SK-N-SH (cell line): ENCODE measurements around the gene TMEM131. TPM values are rescaled to one million over a fixed set of nuclear protein-coding genes. Genes with fewer than 3 reads are reported as not detected.

Experiments
- CTCF ChIA-PET: fragments of 300-600, 350-600 bp; formaldehyde crosslinking; extraction: SDS; loops from one replicate; lab custom pipeline; 2021; lab: Yijun Ruan, JAX
- POLR2A ChIA-PET: fragments of 350-600 bp; sonication (Branson Sonifier 250); formaldehyde crosslinking; extraction: SDS; loops from one replicate; lab custom pipeline; 2020; ENCODE audit warnings: antibody characterized with exemption, inconsistent platforms; lab: Yijun Ruan, JAX
- DNase-seq: peaks from one replicate; pipeline ENCODE4 v3.0.0; 2012
- H2AFZ ChIP-seq: fragments of 200-600 bp; sonication (generic); 2 replicates; pipeline ENCODE4 v1.8.1; 2016; ENCODE audit warnings: antibody characterized with exemption, mild to moderate bottlenecking, low read depth
- H3F3A ChIP-seq: fragments of 200-600 bp; sonication (generic); replicated peaks from 2 replicates; pipeline ENCODE3; 2016; ENCODE audit warnings: antibody characterized with exemption, mild to moderate bottlenecking; ENCODE audit not compliant: insufficient read depth
- H3K27ac ChIP-seq, 2 experiments: fragments of 200-500 bp in 1 of 2; fragments of 200-600 bp in 1 of 2; sonication (Bioruptor generic) in 1 of 2; sonication (generic), shearing (Covaris generic) in 1 of 2; 2 replicates each; pipeline versions ENCODE4 v1.5.1 to v1.6.1; 2014 to 2016; ENCODE audit warnings: low read depth in 2 of 2, inconsistent platforms in 1 of 2, low read length in 1 of 2, mild to moderate bottlenecking in 1 of 2, mixed read lengths in 1 of 2
- H3K27me3 ChIP-seq: fragments of 200-600 bp; sonication (generic), shearing (Covaris generic); 2 replicates; pipeline ENCODE4 v1.6.1; 2016; ENCODE audit warnings: mixed run types; ENCODE audit not compliant: insufficient read depth
- H3K36me3 ChIP-seq, 2 experiments: fragments of 200-500 bp in 1 of 2; fragments of 200-600 bp in 1 of 2; sonication (Bioruptor generic) in 1 of 2; sonication (generic) in 1 of 2; replicated peaks in 1 of 2; 2 replicates each; pipeline versions ENCODE3 to v1.5.1; 2014 to 2016; ENCODE audit warnings: low read length in 1 of 2, mild to moderate bottlenecking in 1 of 2; ENCODE audit not compliant: insufficient read depth in 2 of 2, control insufficient read depth in 1 of 2
- H3K4me1 ChIP-seq, 2 experiments: fragments of 200-500 bp in 1 of 2; fragments of 200-600 bp in 1 of 2; sonication (Bioruptor generic) in 1 of 2; sonication (generic), shearing (Covaris generic) in 1 of 2; 2 replicates each; pipeline versions ENCODE4 v1.5.1 to v1.6.1; 2014 to 2016; ENCODE audit warnings: low read depth in 1 of 2, low read length in 1 of 2, mixed run types in 1 of 2; ENCODE audit not compliant: insufficient read depth in 2 of 2, control insufficient read depth in 1 of 2
- H3K4me2 ChIP-seq: fragments of 200-600 bp; sonication (generic), shearing (Covaris generic); 2 replicates; pipeline ENCODE4 v1.6.1; 2017; ENCODE audit warnings: mixed run types
- H3K4me3 ChIP-seq, 2 experiments: fragments of 200-500 bp in 1 of 2; fragments of 200-600 bp in 1 of 2; sonication (Bioruptor generic) in 1 of 2; sonication (generic), shearing (Covaris generic) in 1 of 2; 2 replicates each; pipeline versions ENCODE4 v1.5.1 to v1.8.1; 2014 to 2016; ENCODE audit warnings: low read depth in 2 of 2, inconsistent platforms in 1 of 2, low read length in 1 of 2, mild to moderate bottlenecking in 1 of 2, mixed read lengths in 1 of 2, moderate library complexity in 1 of 2
- H3K79me2 ChIP-seq: fragments of 200-600 bp; sonication (generic); 2 replicates; pipeline ENCODE4 v1.8.1; 2017; ENCODE audit warnings: mild to moderate bottlenecking; ENCODE audit not compliant: insufficient read depth
- H3K9ac ChIP-seq: fragments of 200-600 bp; sonication (generic); 2 replicates; pipeline ENCODE4 v1.6.1; 2017; ENCODE audit warnings: mixed run types
- H3K9me2 ChIP-seq: fragments of 200-600 bp; sonication (generic); 2 replicates; pipeline ENCODE4 v1.6.1; 2017; ENCODE audit warnings: mixed run types
- H3K9me3 ChIP-seq: fragments of 200-600 bp; sonication (generic); 2 replicates; pipeline ENCODE4 v1.6.1; 2017; ENCODE audit warnings: mixed run types, mild to moderate bottlenecking, moderate library complexity
- H4K20me1 ChIP-seq: fragments of 200-600 bp; sonication (generic); 2 replicates; pipeline ENCODE4 v1.6.1; 2017; ENCODE audit warnings: mild to moderate bottlenecking, mixed run types; ENCODE audit not compliant: insufficient read depth
- EZH2phosphoT487 ChIP-seq: fragments of 200-600 bp; sonication (generic); IDR thresholded peaks from 2 replicates; pipeline ENCODE4 v1.6.1; 2017; ENCODE audit warnings: low read depth, mixed run types, mild to moderate bottlenecking, antibody characterized with exemption, moderate library complexity, borderline replicate concordance
- IRF3 ChIP-seq: fragments of 150-350 bp; IDR thresholded peaks from 2 replicates; pipeline ENCODE4 v1.6.1; 2016; ENCODE audit warnings: mild to moderate bottlenecking, low read depth, low read length
- NFIC ChIP-seq: IDR thresholded peaks from 2 replicates; pipeline ENCODE4 v1.4.0; 2012; ENCODE audit warnings: borderline replicate concordance
- WGBS: methylation state at CpG from one replicate; pipeline ENCODE4 v1.1.6; 2017; ENCODE audit warnings: low lambda C conversion rate; 5-methylcytosine and 5-hydroxymethylcytosine counted together
- polyA plus RNA-seq, 3 experiments: library from polyadenylated mRNA; depleted of rRNA; stranded (reverse); fragments of >200 nt; gene quantifications; 2 replicates each; pipeline ENCODE4 v1.2.3, GENCODE V29; 2012
- TF ChIP-seq, protein P1 (sequence below): IDR thresholded peaks from 2 replicates; pipeline ENCODE4 v1.6.1; 2012; ENCODE audit warnings: mild to moderate bottlenecking, low read depth, low read length, moderate library complexity

TMEM131 gene
- polyA plus RNA-seq, 1 of the 3 experiments (the other 2 are of a cell fraction) = 9.1 TPM

GRCh38 chr2:97966545-97967215 lies 29.1 kb downstream of the TMEM131 start:
- CTCF ChIA-PET = interaction anchor here (0.9 to 2.0 kb wide), 2 partner anchors 16 to 160 kb away, joined by 3 to 6 read pairs; no protein-coding TSS in a partner anchor
- H2AFZ ChIP-seq = no peak overlapping the region
- no peak overlapping the region for H3K27ac ChIP-seq
- H4K20me1 ChIP-seq = peaks cover 58% of the 10 kb centered on the region
- WGBS = 78% methylated on average over 3 of the region's 3 CpGs
- H3K9me2 ChIP-seq = no peaks in the 10 kb centered on the region
- H3K9me3 ChIP-seq = no peaks in the 10 kb centered on the region
- H3K9ac ChIP-seq = no peak overlapping the region
- no peaks in the 10 kb centered on the region for H3K36me3 ChIP-seq
- H3K4me3 ChIP-seq = no peak overlapping the region
- peaks cover 94% of the 10 kb centered on the region for H3K79me2 ChIP-seq
- DNase-seq = no peak
- H3F3A ChIP-seq = peaks cover 4% of the 10 kb centered on the region
- TF ChIP-seq NFIC = no peak
- POLR2A ChIA-PET = no interaction called here
- H3K4me1 ChIP-seq = peaks cover 0 to 3% of the 10 kb centered on the region in 2 experiments; a peak in 2 of 4 replicates
- no peaks in the 10 kb centered on the region for H3K27me3 ChIP-seq
- H3K4me2 ChIP-seq = no peak overlapping the region

DNA sequence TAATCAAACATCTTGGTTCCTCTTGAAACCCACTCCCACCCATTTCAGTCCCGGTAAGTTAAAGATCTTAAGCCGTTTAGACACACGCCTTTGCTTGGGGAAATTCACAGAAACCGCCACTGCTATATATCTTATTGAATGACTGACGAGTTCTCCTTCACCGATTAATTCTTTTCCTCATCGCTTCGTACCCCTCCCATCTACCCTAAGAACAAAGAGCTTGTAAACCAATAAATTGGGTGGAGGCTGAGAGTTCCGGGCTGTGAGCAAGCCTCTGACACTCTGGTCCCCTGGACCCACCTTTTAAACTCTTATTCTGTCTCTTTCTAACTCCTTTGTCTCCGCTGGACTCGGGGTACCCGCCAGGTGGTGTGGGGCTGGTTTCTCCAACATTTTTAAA lies 30.6 kb downstream of the TMEM131 start:
- TF ChIP-seq IRF3 = no peak
- TF ChIP-seq, protein P1, sequence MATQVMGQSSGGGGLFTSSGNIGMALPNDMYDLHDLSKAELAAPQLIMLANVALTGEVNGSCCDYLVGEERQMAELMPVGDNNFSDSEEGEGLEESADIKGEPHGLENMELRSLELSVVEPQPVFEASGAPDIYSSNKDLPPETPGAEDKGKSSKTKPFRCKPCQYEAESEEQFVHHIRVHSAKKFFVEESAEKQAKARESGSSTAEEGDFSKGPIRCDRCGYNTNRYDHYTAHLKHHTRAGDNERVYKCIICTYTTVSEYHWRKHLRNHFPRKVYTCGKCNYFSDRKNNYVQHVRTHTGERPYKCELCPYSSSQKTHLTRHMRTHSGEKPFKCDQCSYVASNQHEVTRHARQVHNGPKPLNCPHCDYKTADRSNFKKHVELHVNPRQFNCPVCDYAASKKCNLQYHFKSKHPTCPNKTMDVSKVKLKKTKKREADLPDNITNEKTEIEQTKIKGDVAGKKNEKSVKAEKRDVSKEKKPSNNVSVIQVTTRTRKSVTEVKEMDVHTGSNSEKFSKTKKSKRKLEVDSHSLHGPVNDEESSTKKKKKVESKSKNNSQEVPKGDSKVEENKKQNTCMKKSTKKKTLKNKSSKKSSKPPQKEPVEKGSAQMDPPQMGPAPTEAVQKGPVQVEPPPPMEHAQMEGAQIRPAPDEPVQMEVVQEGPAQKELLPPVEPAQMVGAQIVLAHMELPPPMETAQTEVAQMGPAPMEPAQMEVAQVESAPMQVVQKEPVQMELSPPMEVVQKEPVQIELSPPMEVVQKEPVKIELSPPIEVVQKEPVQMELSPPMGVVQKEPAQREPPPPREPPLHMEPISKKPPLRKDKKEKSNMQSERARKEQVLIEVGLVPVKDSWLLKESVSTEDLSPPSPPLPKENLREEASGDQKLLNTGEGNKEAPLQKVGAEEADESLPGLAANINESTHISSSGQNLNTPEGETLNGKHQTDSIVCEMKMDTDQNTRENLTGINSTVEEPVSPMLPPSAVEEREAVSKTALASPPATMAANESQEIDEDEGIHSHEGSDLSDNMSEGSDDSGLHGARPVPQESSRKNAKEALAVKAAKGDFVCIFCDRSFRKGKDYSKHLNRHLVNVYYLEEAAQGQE = no peak
- TF ChIP-seq EZH2phosphoT487 = no peak
- H3K4me2 ChIP-seq = no peak overlapping the region
- H3K36me3 ChIP-seq = no peaks in the 10 kb centered on the region
- H3F3A ChIP-seq = peaks cover 4% of the 10 kb centered on the region
- H3K4me3 ChIP-seq = no peak overlapping the region
- no peaks in the 10 kb centered on the region for H3K9me2 ChIP-seq
- no peak for DNase-seq
- H3K9ac ChIP-seq = no peak overlapping the region
- H3K4me1 ChIP-seq = peaks cover 0 to 3% of the 10 kb centered on the region in 2 experiments; a peak in 2 of 4 replicates
- ChIA-PET POLR2A (no interaction called here), CTCF (interaction anchor here (0.7 kb wide), 1 partner anchor 41 kb away, joined by 3 read pairs; no protein-coding TSS in a partner anchor)
- 96% methylated on average over 12 of the region's 12 CpGs for WGBS
- H3K79me2 ChIP-seq = peaks cover 93% of the 10 kb centered on the region
- H3K27me3 ChIP-seq = no peaks in the 10 kb centered on the region
- H4K20me1 ChIP-seq = peaks cover 59% of the 10 kb centered on the region
- no peak overlapping the region for H2AFZ ChIP-seq
- no peaks in the 10 kb centered on the region for H3K9me3 ChIP-seq
- no peak overlapping the region for H3K27ac ChIP-seq
